Subcutaneous adipose tissue (tissue), 4 donors: Measurements from ENCODE around the gene SURF2. TPM values are rescaled to one million over a fixed set of nuclear protein-coding genes. Genes with fewer than 3 reads are reported as not detected.

Source experiments
- CTCF ChIP-seq: fragments of 450-650 bp; IDR thresholded peaks from one replicate; pipeline ENCODE4 v1.5.1; 2016; ENCODE audit warnings: low read depth, mild to moderate bottlenecking, control low read depth, antibody characterized with exemption, moderate library complexity
- small RNA-seq: library from RNA; depleted of rRNA; stranded (forward); fragments of <200 nt; gene quantifications from one replicate; pipeline ENCODE3, GENCODE V24; 2016
- total RNA-seq, 4 donors: library from RNA; depleted of rRNA; stranded (reverse); fragments of >200 nt; gene quantifications; one replicate each; pipeline ENCODE4 v1.1.0, GENCODE V29; 2016

SURF2 gene
- total RNA-seq, 4 donors from 2014 or later: 6.6 to 20.1 (median 11.3) TPM

GRCh38 chr9:133402689-133403088, 46.3 kb downstream of the SURF2 start:
- no peak for TF ChIP-seq CTCF

- no peak for TF ChIP-seq CTCF
Observed at GRCh38 chr9:133403766-133404453, 47.6 kb downstream of the SURF2 start.

GRCh38 chr9:133404454-133405002, 48.2 kb downstream of the SURF2 start:
- no peak for TF ChIP-seq CTCF

GRCh38 chr9:133405508-133406438, 49.4 kb downstream of the SURF2 start:
- no peak for TF ChIP-seq CTCF

GRCh38 chr9:133406480-133407307, 50.3 kb downstream of the SURF2 start:
- TF ChIP-seq CTCF: no peak

- TF ChIP-seq CTCF: no peak
Observed at GRCh38 chr9:133408042-133408441, 51.7 kb downstream of the SURF2 start.

Small RNAs within 50 kb of the gene (small RNA-seq; reads per million reads assigned to genes)
- 0.49 reads per million for gene RF00019
- gene SNORD24: not detected
- not detected for gene SNORD36A
- not detected for gene SNORD36B
- gene SNORD36C: not detected

Other genes with a start within 250 kb of the SURF2 start
- 10 to 100 TPM; 26.0 to 95.1 (median 38.9) TPM for gene RALGDS, start 235.3 kb upstream of the SURF2 start, total RNA-seq
- 10 to 100 TPM; 10.6 to 32.3 (median 20.5) TPM for gene GBGT1, start 192.6 kb upstream of the SURF2 start, total RNA-seq
- gene OBP2B, start 147.3 kb upstream of the SURF2 start, total RNA-seq: not detected
- gene ABO, start 81.3 kb upstream of the SURF2 start, total RNA-seq: 1 to 10 TPM in 3 of 4 donors, under 1 TPM in 1; 0.85 to 3.2 (median 1.6) TPM
- gene SURF6, start 20.4 kb upstream of the SURF2 start, total RNA-seq: 10 to 100 TPM in 2 of 4 donors, 1 to 10 TPM in 2; 7.6 to 27.5 (median 10.4) TPM
- gene MED22, start 8.4 kb upstream of the SURF2 start, total RNA-seq: 10 to 100 TPM; 15.9 to 31.3 (median 20.3) TPM
- 1,000 to 10,000 TPM; 1,241 to 1,737 (median 1,633) TPM for gene RPL7A, start 8.3 kb upstream of the SURF2 start, total RNA-seq
- 10 to 100 TPM; 42.7 to 62.5 (median 59.4) TPM for gene SURF1, start 63 bp upstream of the SURF2 start, total RNA-seq
- gene SURF4, start 19.5 kb downstream of the SURF2 start, total RNA-seq: 100 to 1,000 TPM; 104 to 176 (median 139) TPM
- under 1 TPM in 2 of 4 donors, not detected in 2; 0.44 to 0.68 TPM for gene STKLD1, start 19.8 kb downstream of the SURF2 start, total RNA-seq
- 10 to 100 TPM; 11.6 to 17.0 (median 16.6) TPM for gene REXO4, start 61.5 kb downstream of the SURF2 start, total RNA-seq
- gene ADAMTS13, start 65.8 kb downstream of the SURF2 start, total RNA-seq: 1 to 10 TPM in 3 of 4 donors, not detected in 1; 1.9 to 2.2 (median 2.0) TPM
- 1 to 10 TPM; 2.5 to 5.3 (median 3.4) TPM for gene CACFD1, start 103.4 kb downstream of the SURF2 start, total RNA-seq
- gene SLC2A6, start 122.5 kb downstream of the SURF2 start, total RNA-seq: 1 to 10 TPM; 1.0 to 5.1 (median 3.0) TPM
- gene MYMK, start 168.4 kb downstream of the SURF2 start, total RNA-seq: not detected
- under 1 TPM; 0.34 to 0.75 (median 0.57) TPM for gene ADAMTSL2, start 178.2 kb downstream of the SURF2 start, total RNA-seq